HG03354 (cell line): Measurements from ENCODE around the gene MTRR.

Experiments
- ATAC-seq: cut with Tn5 transposase; IDR thresholded peaks from one replicate; pipeline ENCODE4 v1.9.1; 2021; ENCODE audit warnings: mild to moderate bottlenecking; ENCODE audit not compliant: unreplicated experiment, poor library complexity, severe bottlenecking

MTRR gene

DNA sequence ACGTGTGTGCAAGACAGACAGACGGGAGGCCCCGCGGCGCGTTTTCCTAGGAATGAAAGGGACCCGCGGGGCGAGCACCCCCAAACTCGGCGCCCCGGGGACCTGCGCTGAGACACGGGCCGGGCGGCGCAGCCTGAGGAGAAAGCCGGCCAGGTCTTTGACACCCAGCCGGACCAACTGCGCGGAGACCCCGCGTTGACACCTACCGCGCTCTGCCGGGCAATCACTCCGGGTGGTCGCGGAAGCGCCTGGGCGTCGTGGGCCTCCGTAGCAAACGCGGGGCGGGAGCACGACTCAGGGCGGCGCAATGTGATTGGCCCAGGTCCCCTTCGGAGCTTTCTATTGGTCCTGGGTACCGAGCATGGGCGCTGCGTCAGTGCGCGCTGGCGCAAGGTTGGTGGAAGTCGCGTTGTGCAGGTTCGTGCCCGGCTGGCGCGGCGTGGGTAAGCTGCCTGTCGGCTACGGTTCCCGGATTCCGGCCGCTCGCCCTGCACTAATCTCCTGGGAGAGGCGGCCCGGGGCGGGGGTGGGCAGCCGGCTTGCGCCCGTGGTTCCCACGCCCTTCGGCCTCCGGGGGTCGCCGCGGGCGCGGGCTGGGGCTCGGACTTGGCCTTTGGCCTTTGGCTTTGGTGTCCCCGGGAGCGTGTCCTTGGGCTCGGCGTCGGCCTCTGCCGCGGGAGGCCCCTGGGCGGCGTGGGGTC, at the start of gene MTRR, which contains the start of gene FASTKD3:
TSS of gene MTRR (plus strand) at position 376 of the 701 bp plus-strand sequence. CDS start 1,647 bp downstream, outside the sequence.
TSS of gene FASTKD3 (minus strand) at position 259 of the 701 bp plus-strand sequence. CDS start 948 bp downstream, outside the sequence.
- peak; percentile 99 for ATAC-seq

DNA sequence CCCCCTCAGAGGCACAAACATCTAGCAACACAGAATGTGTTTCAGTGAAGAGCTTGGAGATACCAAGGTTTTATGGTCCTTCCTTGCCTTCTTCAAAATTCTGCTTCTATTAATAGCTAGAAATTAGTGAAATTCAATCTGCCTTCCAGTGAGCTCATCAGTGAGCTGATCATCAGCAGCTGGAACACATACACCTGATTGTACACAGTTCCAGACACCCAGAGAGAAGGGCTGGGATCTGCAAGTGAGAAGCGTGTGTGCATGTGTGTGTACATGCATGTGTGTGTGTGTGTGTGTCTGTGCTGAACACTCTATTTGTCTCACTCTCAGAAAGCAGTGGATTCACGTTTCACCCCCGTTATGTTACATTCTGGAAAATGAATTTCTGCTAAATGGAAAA, 46.5 kb upstream of the MTRR start:
- no peak for ATAC-seq

GRCh38 chr5:7823594-7823993, 45.4 kb upstream of the MTRR start:
- no peak for ATAC-seq

GRCh38 chr5:7824995-7825394, 44.0 kb upstream of the MTRR start:
- no peak for ATAC-seq

DNA sequence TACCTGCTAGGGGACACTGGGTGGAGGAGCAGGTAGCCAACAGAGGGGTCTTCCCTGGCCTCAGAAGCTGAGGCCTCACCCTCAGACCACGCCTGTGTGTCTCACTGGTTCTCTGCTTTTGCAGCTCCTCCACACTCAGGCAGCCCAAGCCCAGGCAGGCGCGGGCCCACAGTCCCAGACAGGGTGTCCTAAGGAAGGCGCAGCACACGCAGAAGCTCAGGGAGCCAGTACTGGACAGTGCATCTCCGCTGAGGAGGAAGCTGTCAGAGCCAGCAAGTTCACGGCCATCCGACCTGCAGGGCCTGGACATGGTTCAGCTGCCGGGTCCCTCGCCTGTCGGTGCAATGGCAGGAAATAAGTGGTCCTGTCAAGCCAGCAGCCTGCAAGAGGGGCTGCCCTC, 43.3 kb upstream of the MTRR start:
- no peak for ATAC-seq

DNA sequence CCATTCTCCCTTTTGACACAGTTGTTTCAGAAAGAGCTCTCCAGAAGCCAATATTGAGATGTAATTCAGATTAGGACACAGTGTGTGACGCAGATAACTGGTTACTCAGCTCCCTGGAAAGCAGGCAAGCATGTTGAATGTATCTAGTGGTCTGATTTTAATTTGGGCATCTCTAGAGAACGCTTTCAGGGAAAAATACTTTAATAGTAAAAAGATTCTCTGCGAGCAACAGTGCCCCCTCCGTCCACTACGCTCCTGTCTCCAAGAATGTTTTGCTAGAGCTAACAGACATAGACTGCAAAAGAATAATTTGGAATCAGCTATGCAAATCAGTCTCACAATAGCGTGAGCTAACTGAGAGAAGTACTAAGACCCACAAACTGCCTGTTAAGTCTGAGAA, 41.3 kb upstream of the MTRR start:
- no peak for ATAC-seq

DNA sequence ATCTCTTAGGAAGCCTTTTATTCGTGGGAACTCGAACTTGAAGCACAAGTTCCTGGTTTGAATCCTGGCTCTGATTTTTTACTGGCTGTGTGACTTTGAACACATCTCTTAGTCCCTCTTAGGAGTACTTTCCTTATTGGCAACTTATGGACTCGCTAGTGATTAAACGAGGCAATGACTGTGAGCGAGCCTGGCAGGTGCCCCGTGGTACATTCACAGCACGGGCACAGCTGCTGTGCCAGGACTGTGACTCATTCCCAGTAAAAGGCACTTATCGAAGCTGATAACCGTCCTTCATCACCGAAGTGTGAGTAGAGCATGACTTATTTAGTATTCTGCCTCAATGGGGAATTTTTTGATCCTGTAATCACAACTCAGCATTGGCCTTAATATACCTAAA, 40.7 kb upstream of the MTRR start:
- ATAC-seq, result no peak

DNA sequence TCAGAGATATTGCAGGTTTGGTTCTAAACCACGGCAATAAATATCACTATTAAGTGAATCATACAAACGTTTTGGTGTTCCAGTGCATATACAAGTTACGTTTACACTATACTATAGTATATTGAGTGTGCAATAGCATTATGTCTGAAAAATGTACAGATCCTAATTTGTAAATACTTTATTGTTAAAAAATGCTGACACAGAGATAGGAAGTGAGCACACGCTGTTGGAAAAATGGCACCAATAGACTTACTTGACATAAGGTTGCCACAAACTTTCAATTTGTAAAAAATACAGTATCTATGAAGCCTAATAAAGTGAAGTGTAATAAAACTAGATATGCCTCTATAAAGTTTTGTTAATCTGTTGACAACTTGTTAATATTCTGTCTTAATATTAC, 34.0 kb upstream of the MTRR start:
- no peak for ATAC-seq

GRCh38 chr5:7837403-7837802, 31.5 kb upstream of the MTRR start:
- ATAC-seq, result no peak

GRCh38 chr5:7842531-7842930, 26.4 kb upstream of the MTRR start:
- no peak for ATAC-seq

DNA sequence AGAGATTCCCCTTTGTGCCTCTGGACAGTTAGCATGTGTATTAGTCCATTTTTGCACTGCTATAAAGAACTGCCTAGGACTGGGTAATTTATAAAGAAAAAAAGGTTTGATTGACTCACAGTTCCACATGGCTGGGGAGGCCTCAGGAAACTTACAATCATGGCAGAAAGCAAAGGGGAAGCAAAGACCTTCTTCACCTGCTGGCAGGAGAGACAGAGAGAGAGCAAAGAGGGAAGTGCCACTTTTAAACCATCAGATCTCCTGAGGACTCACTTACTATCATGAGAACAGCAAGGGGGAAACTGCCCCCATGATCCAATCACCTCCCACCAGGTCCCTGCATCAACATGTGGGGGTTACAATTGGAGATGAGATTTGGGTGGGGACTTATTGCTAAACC, 24.0 kb upstream of the MTRR start:
- ATAC-seq, result no peak

DNA sequence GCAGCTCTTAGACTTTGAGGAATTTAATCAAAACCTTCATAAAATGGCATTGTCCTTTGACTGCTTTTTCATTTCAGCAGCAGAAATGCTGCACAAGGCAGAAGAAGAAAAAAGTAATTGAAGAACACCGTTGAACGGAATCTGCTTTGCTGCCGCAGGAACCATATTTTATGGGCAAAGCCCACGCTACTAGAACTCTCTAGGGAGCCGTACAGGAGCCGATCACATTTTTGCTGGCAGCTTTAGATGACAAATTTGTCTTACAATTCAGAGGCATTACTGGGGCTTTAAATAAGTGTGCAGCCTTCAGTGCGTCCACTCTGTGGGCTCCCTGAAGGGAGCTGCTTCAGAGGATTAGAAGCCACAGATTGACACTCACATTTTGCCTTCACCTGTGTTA, 23.4 kb upstream of the MTRR start:
- ATAC-seq, result no peak

DNA sequence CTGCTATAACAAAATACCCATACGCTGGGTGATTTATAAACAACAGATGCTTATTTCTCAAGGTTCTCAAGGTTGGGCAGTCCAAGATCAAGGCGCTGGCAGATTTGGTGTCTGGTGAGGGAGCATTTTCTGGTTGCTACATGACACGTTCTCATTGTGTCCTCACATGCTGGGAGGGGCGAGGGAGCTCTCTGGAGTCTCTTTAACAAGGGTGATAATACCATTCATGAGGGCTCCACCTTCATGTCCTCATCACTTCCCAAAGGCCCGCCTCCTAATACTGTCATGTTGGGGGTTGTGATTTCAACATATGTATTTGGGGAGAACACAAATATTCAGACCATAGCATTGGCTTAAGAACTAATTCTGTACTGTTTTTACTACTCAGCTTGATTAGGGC, 22.6 kb upstream of the MTRR start:
- no peak for ATAC-seq

DNA sequence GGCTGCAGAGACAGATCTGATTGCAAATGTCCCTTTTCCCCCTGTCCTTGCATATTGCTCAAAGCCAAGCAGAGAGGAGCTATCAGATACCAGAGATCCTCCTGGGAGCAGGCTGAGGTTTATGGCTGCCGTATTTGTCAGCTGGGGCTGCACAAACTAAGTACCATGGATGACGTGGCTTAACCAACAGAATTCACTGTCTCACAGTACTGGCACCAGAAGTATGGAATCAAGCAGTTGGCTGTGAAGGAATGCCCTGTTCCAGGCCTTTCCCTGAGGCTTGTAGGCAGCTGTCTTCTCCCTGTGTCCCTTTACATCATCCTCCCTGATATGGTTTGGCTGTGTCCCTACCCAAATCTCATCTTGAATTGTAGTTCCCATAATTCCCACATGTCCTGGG, 20.7 kb upstream of the MTRR start:
- no peak for ATAC-seq

GRCh38 chr5:7849681-7850394, 19.1 kb upstream of the MTRR start:
- no peak for ATAC-seq

DNA sequence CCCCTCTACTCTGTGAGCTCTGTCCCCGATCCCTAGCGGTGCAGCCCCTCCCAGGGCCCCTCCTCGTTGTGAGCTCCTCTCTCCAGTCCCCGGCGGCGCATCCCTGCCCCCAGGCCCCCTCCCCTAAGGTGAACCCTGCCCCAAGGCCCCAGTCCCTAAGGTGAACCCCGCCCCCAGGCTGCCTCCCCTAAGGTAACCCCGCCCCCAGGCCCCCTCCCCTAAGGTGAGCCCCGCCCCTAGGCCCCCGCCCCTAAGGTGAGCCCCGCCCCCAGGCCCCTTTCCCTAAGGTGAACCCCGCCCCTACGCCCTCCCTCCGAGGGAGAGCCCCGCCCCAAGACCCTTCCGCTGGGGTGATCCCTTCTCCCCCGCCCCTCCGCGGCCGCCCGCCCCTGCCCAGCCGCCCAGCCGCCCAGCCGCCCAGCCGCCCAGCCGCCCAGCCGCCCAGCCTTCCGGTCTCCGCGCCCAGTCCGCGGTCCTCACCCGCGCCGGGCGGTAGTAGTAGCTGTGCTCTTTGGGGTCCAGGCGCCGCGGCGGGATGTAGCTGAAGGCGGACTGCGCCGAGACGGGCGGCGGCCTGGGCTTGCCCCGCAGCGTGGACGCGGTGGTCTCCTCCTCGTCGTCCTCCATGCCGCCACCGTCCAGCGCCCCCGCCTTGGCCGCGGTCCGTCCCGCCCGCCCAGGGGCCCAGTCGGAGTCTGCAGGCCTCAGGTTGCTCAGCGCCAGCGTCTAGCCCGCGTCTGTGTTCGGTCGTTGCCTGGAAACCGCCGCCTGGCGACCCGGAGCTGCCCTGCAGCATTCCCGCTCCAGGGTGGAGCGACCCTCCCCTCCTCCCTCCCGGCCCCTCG, 18.3 kb upstream of the MTRR start, which contains the start of gene CFAP90:
TSS of gene CFAP90 (minus strand) at position 739 of the 845 bp plus-strand sequence. CDS start at position 627, 112 bp downstream.
- ATAC-seq, result no peak

- no peak for ATAC-seq
Observed at GRCh38 chr5:7851240-7851592, 17.7 kb upstream of the MTRR start.

GRCh38 chr5:7851617-7852289, 17.2 kb upstream of the MTRR start:
- no peak for ATAC-seq

GRCh38 chr5:7852542-7852941, 16.4 kb upstream of the MTRR start:
- no peak for ATAC-seq

GRCh38 chr5:7852988-7853387, 16.0 kb upstream of the MTRR start:
- no peak for ATAC-seq
